ENCODE measurements around the gene FOXO1. TPM values are rescaled to one million over a fixed set of nuclear protein-coding genes. Genes with fewer than 3 reads are reported as not detected.

Gene FOXO1
- total RNA-seq, 2 experiments from 2014 or later: 29.2 to 42.1 TPM

DNA sequence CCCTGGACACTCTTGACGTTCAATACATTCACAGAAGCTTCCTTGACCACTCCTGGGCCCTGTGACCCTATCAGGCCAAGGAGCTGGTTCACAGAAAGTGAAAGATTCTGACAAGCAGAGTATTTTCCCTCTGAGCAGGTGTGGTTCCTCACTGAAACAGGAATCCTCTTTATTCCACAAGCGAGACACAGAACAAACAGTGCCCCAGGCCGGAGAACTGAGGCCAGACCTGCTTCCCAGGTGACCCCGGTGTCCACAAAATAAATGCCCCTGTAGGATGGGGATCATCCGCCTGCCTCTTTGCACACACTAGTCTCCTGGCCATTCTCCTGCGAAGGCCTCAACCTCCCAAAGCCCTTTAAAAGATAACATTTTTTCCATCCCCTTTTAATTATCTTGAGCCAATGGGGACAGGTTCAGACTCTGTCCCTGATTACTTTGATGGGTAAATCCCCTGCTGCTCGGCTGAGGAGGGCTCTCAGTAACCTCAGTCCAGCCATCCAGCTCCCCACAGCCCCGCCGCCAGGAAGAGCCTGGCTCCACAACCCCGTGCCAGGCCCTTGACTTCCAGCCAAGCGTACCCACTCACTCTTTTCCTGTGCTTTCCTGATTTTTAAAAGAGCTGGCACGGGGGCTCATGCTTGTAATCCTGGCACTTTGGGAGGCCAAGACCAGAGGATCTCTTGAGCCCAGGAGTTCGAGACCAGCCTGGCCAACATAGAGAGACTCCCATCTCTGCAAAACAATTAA lies 129.1 kb downstream of the FOXO1 start:
- Histone ChIP-seq H3K36me3 (ENCODE audit: insufficient read depth, low read length) (no peaks in the 10 kb centered on the region), H3K9me3 (ENCODE audit: low read length) (no peaks in the 10 kb centered on the region), H3K79me2 (ENCODE audit: insufficient read depth, low read depth, low read length) (no peaks in the 10 kb centered on the region), H3K9me2 (ENCODE audit: insufficient read depth, low read length) (no peaks in the 10 kb centered on the region), H3K4me1 (ENCODE audit: insufficient read depth, low read length, poor library complexity, severe bottlenecking) (peaks cover 44% of the 10 kb centered on the region), H4K20me1 (ENCODE audit: insufficient read depth, low read length) (no peaks in the 10 kb centered on the region), H3K4me3 (ENCODE audit: low read depth, low read length, poor library complexity, severe bottlenecking) (no peak overlapping the region), H3K4me2 (ENCODE audit: low read length) (no peak overlapping the region), H2AFZ (ENCODE audit: low read length) (no peak overlapping the region), H3K27ac (ENCODE audit: low read depth, low read length, poor library complexity, severe bottlenecking) (no peak overlapping the region)
- CTCF ChIA-PET (ENCODE audit: unreplicated experiment): interaction anchor here (0.5 to 0.7 kb wide), 2 partner anchors 27 to 56 kb away, joined by 3 read pairs; no protein-coding TSS in a partner anchor
- no TSS peak for BruUV-seq (replicated peaks)
- DNase-seq (ENCODE audit: low spot score): no peak
- intact Hi-C loops (cut with micrococcal nuclease; ENCODE audit: unreplicated experiment): no loop called here
- no peak for TF ChIP-seq EZH2phosphoT487 (IDR thresholded peaks at IDR 0.05; ENCODE audit: borderline replicate concordance, low read depth, low read length)
- TF ChIP-seq, protein P1, sequence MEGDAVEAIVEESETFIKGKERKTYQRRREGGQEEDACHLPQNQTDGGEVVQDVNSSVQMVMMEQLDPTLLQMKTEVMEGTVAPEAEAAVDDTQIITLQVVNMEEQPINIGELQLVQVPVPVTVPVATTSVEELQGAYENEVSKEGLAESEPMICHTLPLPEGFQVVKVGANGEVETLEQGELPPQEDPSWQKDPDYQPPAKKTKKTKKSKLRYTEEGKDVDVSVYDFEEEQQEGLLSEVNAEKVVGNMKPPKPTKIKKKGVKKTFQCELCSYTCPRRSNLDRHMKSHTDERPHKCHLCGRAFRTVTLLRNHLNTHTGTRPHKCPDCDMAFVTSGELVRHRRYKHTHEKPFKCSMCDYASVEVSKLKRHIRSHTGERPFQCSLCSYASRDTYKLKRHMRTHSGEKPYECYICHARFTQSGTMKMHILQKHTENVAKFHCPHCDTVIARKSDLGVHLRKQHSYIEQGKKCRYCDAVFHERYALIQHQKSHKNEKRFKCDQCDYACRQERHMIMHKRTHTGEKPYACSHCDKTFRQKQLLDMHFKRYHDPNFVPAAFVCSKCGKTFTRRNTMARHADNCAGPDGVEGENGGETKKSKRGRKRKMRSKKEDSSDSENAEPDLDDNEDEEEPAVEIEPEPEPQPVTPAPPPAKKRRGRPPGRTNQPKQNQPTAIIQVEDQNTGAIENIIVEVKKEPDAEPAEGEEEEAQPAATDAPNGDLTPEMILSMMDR (conservative IDR thresholded peaks at IDR 0.05; ENCODE audit: low read length): no peak
- POLR2A ChIA-PET: interaction anchor here (0.8 to 1.4 kb wide), 5 partner anchors 12 to 51 kb away, joined by 3 to 9 read pairs (median 3); no protein-coding TSS in a partner anchor

DNA sequence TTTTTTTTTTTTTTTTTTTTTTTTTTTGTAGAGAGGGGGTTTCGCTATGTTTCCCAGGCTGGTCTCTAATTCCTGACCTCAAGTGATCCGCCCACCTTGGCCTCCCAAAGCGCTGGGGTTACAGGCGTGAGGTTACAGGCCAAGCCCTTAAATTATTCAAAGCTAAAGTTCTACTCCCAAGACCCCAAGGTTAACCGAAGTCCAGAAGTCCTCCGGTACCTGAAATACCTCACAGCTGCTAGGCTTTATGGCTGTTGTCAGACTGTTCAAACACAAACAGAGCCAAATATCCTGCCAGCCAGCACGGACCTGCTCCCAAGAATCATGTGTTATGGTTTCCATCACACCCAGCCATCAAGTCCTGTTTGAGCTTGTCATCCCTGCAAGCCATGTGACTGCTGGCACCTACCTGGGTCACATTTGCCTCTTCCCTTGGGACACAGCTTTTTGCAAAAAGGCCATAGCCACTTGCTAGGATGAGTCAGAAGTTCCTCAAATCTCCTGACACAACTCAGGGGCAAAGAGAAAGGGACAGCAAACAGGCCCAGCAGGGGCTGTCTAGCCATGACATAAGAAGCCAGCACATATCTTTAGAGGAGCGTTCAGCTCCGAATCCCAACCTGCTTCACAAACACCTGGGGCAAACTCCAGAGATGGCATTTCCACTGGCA lies 129.9 kb downstream of the FOXO1 start:
- CTCF ChIA-PET (ENCODE audit: unreplicated experiment): no interaction called here

More for the DNA sequence above, 129.9 kb downstream of the FOXO1 start:
- H3K79me2 ChIP-seq (ENCODE audit: insufficient read depth, low read depth, low read length): no peaks in the 10 kb centered on the region
- POLR2A ChIA-PET: interaction anchor here (0.6 to 1.4 kb wide), 7 partner anchors 9 to 705 kb away, joined by 3 to 9 read pairs (median 4); no protein-coding TSS in a partner anchor
- BruUV-seq (replicated peaks): no TSS peak
- H3K27ac ChIP-seq (ENCODE audit: low read depth, low read length, poor library complexity, severe bottlenecking): no peak overlapping the region
- H3K4me3 ChIP-seq (ENCODE audit: low read depth, low read length, poor library complexity, severe bottlenecking): no peak overlapping the region
- H3K4me1 ChIP-seq (ENCODE audit: insufficient read depth, low read length, poor library complexity, severe bottlenecking): peaks cover 47% of the 10 kb centered on the region
- TF ChIP-seq EZH2phosphoT487 (IDR thresholded peaks at IDR 0.05; ENCODE audit: borderline replicate concordance, low read depth, low read length): no peak
- TF ChIP-seq, protein P1 (conservative IDR thresholded peaks at IDR 0.05; ENCODE audit: low read length): no peak
- H3K36me3 ChIP-seq (ENCODE audit: insufficient read depth, low read length): no peaks in the 10 kb centered on the region
- peak; percentile 25 for DNase-seq (ENCODE audit: low spot score)
- H4K20me1 ChIP-seq (ENCODE audit: insufficient read depth, low read length): no peaks in the 10 kb centered on the region
- intact Hi-C loops (cut with micrococcal nuclease; ENCODE audit: unreplicated experiment): no loop called here
- no peaks in the 10 kb centered on the region for H3K9me2 ChIP-seq (ENCODE audit: insufficient read depth, low read length)
- H2AFZ ChIP-seq (ENCODE audit: low read length): no peak overlapping the region
- H3K4me2 ChIP-seq (ENCODE audit: low read length): 0 out of 2 replicates have a peak overlapping the region, but pooled peaks have one; percentile 13
- no peaks in the 10 kb centered on the region for H3K9me3 ChIP-seq (ENCODE audit: low read length)
